HG02870 (cell line): ENCODE results near the gene TMEM163.

Experiments
- ATAC-seq: cut with Tn5 transposase; IDR thresholded peaks from one replicate; pipeline ENCODE4 v1.9.1; 2021; ENCODE audit warnings: mild to moderate bottlenecking, moderate library complexity; ENCODE audit not compliant: unreplicated experiment

Gene TMEM163

DNA sequence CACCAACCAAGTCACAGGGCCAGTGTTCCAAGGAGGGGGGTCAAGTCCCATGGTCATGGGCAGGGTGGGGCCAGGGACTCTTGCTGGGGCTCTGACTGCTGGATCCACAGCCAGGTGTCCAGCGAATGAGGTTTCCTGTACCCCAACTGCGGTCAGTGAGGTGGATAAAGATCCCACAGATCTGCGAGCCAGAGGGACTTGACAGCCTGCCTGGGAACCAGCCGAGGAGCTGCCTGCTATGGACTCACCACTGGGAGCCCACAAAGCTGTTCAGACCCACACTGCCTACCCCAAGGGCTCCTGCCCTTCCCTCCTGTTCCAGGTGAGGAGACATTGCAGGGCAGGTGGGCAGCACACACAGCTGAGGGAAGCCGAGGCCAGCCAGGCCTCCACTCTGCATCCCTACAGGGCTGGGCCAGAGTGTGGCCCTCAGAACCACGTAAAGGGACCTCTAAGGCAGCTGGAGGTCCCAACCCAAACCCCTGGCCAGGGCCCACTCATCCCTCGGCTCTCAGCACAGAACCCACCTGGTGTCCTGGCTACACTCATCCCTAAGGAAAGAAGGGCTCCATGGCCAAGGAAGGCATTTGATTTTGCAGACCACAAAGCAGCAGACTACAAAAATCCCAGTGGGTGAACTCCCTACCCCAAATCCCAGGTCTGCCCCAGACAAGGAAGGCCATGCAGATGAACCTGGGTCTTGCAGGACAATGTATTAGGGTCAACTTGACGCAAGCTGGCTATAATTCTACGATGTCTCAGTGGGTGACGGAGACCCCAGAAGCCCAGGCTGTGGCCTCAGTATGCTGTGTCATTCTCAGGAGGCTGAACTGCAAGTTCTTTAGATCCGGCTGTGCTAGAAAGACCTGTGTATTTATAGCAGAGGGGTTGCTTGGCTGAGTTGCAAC lies 255.8 kb downstream of the TMEM163 start:
- ATAC-seq = no peak

- no peak for ATAC-seq
Observed at GRCh38 chr2:134462275-134462674, 256.5 kb downstream of the TMEM163 start.

DNA sequence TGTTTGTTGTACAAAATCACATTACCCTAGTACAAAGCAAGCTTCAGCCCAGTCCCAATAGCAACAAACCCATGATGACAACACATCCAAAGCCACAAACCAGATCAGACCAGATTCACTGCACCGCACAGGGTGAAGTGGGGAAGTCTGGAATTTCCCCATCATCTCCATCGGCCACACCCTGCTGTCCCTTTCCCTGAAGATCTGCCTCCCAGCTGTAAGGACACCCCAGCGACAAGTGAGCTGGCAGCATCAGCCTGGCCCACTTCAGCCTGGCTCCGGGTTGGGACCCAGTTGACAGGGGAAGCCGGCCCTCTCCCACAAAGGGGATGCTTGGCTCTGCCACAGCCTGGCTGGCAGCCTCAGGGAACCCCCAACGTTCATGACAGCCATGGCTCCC lies 257.3 kb downstream of the TMEM163 start:
- ATAC-seq = no peak

GRCh38 chr2:134460583-134460998 lies 258.2 kb downstream of the TMEM163 start:
- ATAC-seq = peak; percentile 78

GRCh38 chr2:134459706-134460406 lies 258.9 kb downstream of the TMEM163 start:
- no peak for ATAC-seq

DNA sequence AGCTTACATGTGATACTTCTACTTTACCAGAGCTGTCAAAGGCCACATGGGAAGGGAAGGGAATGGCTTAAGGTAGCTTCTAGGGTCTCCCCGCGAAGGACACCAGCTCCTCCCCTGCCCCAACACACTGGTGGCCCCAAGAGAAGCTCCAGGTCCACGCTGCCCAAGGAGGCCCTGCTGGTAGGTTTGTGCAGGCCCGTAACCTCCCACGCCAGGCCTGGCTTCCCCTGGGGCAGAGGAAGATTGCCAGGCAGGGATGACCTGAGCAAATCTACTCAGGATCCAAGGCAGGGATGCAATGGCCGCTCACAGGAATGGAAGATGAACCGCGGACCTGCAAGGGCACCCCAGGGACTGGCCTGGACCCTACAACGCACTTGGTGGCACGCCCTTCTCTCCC lies 259.9 kb downstream of the TMEM163 start:
- no peak for ATAC-seq

DNA sequence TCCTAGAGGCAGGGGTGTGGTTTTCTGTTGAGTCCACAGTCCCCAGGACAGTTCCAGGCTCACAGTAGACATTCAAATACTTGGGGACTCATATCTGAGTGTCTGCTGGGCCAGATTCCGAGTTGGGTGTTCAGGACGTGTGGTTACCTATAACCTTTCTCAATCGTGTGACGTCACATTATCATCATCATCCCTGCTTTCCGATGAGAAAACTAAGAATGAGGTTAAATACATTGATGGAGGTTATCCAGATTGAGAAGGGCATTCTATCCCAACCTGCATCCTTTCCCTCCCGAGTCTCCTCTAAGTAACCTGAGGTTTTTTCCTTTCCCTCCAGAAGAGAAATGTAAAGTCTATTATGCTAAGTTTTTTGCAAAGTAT lies 260.3 kb downstream of the TMEM163 start:
- ATAC-seq = no peak

- no peak for ATAC-seq
Observed at GRCh38 chr2:134457765-134458472, 260.9 kb downstream of the TMEM163 start.

GRCh38 chr2:134457353-134457752 lies 261.4 kb downstream of the TMEM163 start:
- ATAC-seq = no peak

DNA sequence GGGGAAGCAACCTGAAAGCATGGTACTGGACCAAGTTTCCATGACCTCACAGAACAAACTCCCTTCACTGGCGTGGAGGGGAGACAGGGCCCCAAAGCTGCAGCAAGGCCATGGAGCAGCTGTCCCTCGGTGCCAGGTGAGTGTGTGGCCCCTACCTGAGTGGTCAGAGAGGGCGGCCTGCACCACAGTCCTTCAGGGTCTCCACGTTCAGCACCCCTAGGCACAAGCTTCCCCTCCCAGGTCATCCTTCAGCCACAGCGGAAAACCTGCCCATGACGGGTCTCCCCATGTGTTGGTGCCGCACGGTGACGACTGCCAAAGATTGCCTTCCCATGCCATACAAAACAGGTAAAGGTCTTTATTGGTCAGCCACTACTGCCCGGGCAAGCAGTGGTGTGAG lies 263.4 kb downstream of the TMEM163 start:
- ATAC-seq = no peak

DNA sequence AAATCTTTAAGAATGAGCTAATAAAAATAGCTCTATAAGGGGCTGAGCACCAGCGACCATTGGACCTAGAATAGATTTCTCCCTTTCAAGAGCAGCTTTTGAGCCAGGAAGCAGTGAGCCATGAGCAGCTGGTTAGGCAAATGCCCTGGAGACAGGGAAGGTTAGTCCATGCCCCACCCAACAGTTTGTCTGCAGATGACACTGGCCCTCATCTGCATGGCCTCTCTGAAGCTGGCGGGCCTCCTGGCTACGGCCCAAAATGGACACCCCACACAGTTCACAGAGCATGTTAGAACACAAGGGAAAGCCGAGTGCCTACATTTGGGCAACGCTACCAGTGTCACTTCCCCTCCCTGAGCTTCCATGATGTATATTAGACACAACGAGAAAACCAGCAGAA lies 263.9 kb downstream of the TMEM163 start:
- ATAC-seq = no peak

- ATAC-seq = no peak
Observed at GRCh38 chr2:134454426-134454825, 264.4 kb downstream of the TMEM163 start.

DNA sequence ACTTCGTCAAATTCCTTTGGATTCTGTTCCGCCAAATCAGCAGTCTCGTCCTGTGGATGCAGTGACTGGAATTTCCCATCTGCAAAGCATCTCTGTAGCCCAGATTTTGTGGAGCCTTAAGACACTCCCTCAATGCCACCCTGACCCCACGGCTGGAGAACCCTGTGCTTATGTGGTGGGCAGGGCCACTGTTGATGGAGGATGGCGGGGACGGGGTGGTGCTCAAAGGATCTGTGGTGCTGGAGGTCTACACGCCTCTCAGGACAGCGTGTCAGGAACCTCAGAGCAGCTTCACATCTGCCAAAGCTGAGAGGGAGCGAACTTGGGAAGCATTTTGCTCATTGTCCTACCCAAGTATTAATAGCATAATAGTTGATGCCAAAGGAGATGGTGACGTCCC lies 264.8 kb downstream of the TMEM163 start:
- no peak for ATAC-seq

GRCh38 chr2:134453476-134453875 lies 265.3 kb downstream of the TMEM163 start:
- ATAC-seq = no peak

DNA sequence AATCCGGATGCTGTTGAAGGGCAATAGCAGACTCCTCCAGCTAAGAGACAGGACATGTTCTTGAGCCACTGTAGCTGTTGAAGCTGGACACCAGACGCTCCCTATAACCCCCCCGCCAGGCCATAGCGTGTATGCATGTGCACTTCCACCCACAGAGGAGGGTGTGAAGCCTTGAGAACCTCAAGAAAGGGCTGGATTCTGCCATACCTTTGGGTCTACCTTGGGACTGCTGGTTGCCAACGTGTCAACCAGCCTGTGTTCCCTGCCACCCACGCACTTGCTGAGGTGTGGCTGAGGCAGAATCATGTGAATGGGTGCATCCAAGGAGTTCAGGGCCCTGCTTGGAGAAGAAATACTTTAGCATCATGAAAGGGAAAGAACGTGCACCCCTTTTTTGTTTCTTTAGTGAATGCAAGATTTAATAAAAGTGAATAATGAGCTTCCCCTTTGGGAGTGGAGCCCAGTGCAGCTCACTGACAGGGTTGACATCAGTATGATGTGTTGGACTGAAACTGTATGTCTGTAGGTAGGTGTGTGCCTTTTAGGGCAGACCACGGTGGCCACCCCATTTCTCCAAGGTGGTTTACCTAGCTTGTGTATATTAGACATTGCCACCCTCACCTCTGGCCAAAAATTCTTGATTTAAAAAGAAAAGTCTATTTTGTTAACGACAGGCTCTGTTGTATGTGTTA lies 266.6 kb downstream of the TMEM163 start:
- no peak for ATAC-seq

DNA sequence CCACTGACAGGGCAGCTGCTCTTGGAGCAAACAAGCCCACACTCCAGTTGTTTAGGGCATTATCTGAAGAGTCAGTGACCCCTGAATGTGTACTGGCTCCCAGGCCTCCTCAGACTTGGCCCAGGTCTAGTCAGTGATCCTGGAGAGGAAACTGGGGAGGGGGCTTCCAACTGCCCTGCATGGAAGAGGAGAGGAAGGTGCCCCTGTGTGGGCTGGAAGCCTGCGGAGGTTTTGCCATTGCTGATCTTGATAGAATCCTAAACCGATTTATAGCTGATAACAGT lies 267.5 kb downstream of the TMEM163 start:
- no peak for ATAC-seq

DNA sequence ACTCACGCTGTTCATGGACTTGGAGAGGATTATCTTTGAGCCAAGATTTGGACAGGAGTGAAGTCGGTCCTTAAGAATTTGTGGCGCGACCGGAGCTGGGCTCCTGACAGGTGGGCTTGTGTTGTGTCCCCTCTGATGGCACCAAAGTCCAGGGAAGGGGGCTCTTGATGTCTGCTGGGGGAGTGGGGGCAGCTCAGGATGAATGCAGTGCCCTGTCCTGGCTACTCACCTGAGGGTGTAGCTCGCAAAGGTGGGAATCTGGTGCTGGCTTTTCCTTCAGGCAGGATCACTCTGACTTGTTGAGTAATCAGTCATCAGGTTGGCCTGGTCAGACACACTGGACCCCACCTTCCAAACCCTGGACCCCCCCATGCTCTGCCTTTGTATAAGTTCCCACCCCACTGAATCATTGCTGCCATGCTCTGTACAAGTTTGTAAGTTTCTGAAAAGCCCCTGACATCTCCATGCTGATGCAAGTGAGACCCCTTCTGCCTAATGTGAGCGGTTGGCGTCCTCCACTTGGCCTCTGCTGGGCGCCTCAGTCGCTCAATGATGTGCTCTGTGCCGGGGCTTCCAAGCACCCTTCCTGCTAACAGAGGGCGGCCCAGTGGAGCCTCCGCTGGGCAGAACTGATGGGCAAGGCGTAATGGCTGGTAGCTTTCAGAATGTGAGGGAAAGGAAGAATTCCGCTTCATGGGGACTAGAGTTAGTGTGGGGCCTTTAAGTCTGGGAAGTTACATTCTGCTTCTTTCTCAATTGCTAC lies 268.9 kb downstream of the TMEM163 start:
- no peak for ATAC-seq

GRCh38 chr2:134449157-134449556 lies 269.6 kb downstream of the TMEM163 start:
- ATAC-seq = no peak

GRCh38 chr2:134448650-134449049 lies 270.1 kb downstream of the TMEM163 start:
- no peak for ATAC-seq

DNA sequence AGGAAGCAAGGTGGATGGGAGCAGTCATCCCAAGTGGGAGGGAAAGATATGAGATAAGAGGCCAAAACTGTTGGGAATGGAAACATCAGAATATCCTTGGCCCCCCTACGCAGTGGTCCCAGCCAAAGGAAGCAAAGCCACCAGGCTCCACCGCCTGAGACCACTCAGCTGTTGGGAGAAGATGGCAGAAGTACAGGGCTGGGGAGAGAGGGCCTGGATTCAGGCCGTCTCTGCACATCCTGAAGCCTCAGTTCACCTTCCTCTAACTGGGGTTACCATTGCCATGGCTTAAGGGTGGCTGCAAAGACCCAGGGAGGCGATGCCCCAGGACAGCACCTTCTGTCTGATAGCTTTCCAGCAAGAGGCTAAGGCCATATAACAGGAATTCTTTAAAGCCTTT lies 271.1 kb downstream of the TMEM163 start:
- ATAC-seq = no peak
